A673 (cell line): ENCODE data around the gene MPC1. TPM values are rescaled to one million over a fixed set of nuclear protein-coding genes. Genes with fewer than 3 reads are reported as not detected.

Experiments used
- BruUV-seq: library from RNA; stranded (reverse); fragments of 400-500 nt; replicated peaks from 2 replicates; lab custom pipeline; 2021; lab: Mats Ljungman, UMichigan
- CTCF ChIA-PET: fragments of 300-600 bp; sonication (Branson Sonifier 250); formaldehyde crosslinking; loops from one replicate; lab custom pipeline; 2022; ENCODE audit warnings: antibody characterized with exemption; lab: Charles Lee
- POLR2A ChIA-PET: fragments of 300-600 bp; sonication (Branson Sonifier 250); formaldehyde crosslinking; loops from one replicate; lab custom pipeline; 2022; ENCODE audit warnings: antibody characterized with exemption; ENCODE audit not compliant: low non-redundant PET; lab: Charles Lee
- DNase-seq: peaks from one replicate; pipeline ENCODE4 v3.0.0-alpha.2; 2015; ENCODE audit warnings: low spot score
- H3K27ac ChIP-seq: fragments of 200-600 bp; sonication (generic); 2 replicates; pipeline ENCODE4 v1.5.1; 2016; ENCODE audit warnings: mixed run types, low read depth, mild to moderate bottlenecking, mixed read lengths, antibody characterized with exemption, low read length; ENCODE audit not compliant: poor library complexity, severe bottlenecking
- H3K27me3 ChIP-seq: fragments of 200-600 bp; sonication (generic); replicated peaks from 2 replicates; pipeline ENCODE4 v1.6.1; 2017; ENCODE audit warnings: mixed run types, low read depth, mild to moderate bottlenecking, mixed read lengths, antibody characterized with exemption, low read length; ENCODE audit not compliant: insufficient read depth, poor library complexity
- H3K36me3 ChIP-seq: fragments of 200-600 bp; sonication (generic); 2 replicates; pipeline ENCODE4 v1.6.1; 2016; ENCODE audit warnings: mixed run types, mild to moderate bottlenecking, mixed read lengths, antibody characterized with exemption, low read length; ENCODE audit not compliant: insufficient read depth, poor library complexity, severe bottlenecking
- H3K4me1 ChIP-seq: fragments of 200-600 bp; sonication (generic); 2 replicates; pipeline ENCODE4 v1.6.1; 2017; ENCODE audit warnings: mixed run types, mild to moderate bottlenecking, mixed read lengths, antibody characterized with exemption, low read length; ENCODE audit not compliant: insufficient read depth, poor library complexity, severe bottlenecking
- H3K4me3 ChIP-seq: fragments of 200-600 bp; sonication (generic); 2 replicates; pipeline ENCODE4 v1.5.1; 2016; ENCODE audit warnings: low read depth, mixed run types, mild to moderate bottlenecking, mixed read lengths, low read length; ENCODE audit not compliant: poor library complexity, severe bottlenecking
- H3K9me3 ChIP-seq: fragments of 200-600 bp; sonication (generic); 2 replicates; pipeline ENCODE4 v1.6.1; 2016; ENCODE audit warnings: mixed run types, low read depth, mild to moderate bottlenecking, mixed read lengths, antibody characterized with exemption, low read length; ENCODE audit not compliant: poor library complexity, severe bottlenecking
- EZH2 ChIP-seq: fragments of 200-600 bp; sonication (generic); IDR thresholded peaks from 2 replicates; pipeline ENCODE4 v1.6.1; 2017; ENCODE audit warnings: borderline replicate concordance, low read depth, mild to moderate bottlenecking, mixed read lengths, antibody characterized with exemption, low read length; ENCODE audit not compliant: poor library complexity, severe bottlenecking
- intact Hi-C: fragments of 100-400 bp; cut with micrococcal nuclease; formaldehyde crosslinking; loops from one replicate; pipeline ENCODE4 v1.10.0; 2022; ENCODE audit not compliant: unreplicated experiment
- total RNA-seq: library from RNA; stranded (reverse); gene quantifications from 2 replicates; pipeline ENCODE4 v1.2.3, GENCODE V29; 2021
- TF ChIP-seq, protein P1 (sequence below): fragments of 300-800, 200-600 bp; sonication (generic); conservative IDR thresholded peaks from 2 replicates; pipeline ENCODE4 v1.5.1; 2017; ENCODE audit warnings: low read depth, mild to moderate bottlenecking, antibody characterized with exemption, low read length, moderate library complexity, mixed read lengths

MPC1 gene
- total RNA-seq, 1 experiment from 2014 or later, result 35.9 TPM

DNA sequence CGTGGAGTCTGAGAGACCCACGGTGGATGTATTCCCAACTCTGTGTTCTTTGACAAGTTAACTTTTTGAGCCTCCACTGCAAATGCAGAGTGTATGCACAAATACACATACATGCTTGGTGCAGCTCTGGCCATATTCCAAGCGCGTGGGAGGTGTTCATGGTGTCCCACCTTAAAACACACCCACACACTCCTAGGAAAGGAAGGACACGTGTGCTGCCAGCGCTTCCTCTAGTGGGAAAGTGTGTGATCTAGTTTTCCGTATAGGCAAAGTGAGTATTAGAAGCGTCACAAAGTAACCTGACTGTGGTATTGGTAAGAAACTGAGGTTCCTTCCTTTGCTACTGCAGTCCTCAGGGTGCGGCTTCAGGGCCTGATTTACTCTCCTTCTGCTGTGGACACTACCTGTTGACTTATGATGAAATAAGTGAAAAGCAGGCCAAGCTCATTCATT lies 36.0 kb upstream of the MPC1 start:
- Histone ChIP-seq H3K36me3 (no peaks in the 10 kb centered on the region), H3K4me1 (no peaks in the 10 kb centered on the region), H3K27ac (no peak overlapping the region), H3K9me3 (no peaks in the 10 kb centered on the region), H3K4me3 (no peak overlapping the region), H3K27me3 (no peaks in the 10 kb centered on the region)
- no peak for DNase-seq
- TF ChIP-seq, protein P1, sequence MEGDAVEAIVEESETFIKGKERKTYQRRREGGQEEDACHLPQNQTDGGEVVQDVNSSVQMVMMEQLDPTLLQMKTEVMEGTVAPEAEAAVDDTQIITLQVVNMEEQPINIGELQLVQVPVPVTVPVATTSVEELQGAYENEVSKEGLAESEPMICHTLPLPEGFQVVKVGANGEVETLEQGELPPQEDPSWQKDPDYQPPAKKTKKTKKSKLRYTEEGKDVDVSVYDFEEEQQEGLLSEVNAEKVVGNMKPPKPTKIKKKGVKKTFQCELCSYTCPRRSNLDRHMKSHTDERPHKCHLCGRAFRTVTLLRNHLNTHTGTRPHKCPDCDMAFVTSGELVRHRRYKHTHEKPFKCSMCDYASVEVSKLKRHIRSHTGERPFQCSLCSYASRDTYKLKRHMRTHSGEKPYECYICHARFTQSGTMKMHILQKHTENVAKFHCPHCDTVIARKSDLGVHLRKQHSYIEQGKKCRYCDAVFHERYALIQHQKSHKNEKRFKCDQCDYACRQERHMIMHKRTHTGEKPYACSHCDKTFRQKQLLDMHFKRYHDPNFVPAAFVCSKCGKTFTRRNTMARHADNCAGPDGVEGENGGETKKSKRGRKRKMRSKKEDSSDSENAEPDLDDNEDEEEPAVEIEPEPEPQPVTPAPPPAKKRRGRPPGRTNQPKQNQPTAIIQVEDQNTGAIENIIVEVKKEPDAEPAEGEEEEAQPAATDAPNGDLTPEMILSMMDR, result no peak
- TF ChIP-seq EZH2, result no peak
- POLR2A ChIA-PET, result no interaction called here
- no TSS peak for BruUV-seq
- CTCF ChIA-PET, result no interaction called here
- intact Hi-C loops, result no loop called here

DNA sequence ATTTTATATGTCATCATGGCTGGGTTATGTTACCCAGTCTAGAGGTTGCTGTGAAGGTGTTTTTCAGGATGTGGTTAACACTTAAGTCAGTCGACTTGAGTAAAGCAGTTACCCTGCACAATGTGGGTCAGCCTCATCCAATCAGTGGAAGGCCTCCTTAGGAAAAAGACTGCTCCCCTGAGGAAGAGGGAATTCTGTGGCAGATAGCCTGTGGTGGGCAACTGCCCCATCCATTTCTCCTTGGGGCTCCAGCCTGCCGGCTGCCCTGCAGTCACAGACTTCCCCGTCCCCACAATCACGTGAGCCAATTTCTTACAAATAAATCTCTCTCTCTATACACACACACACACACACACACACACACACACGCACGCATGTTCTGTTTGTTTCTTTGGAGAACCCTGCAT lies 34.5 kb upstream of the MPC1 start:
- H3K27ac ChIP-seq, result no peak overlapping the region
- DNase-seq, result no peak
- no TSS peak for BruUV-seq
- intact Hi-C loops, result no loop called here
- no peaks in the 10 kb centered on the region for H3K36me3 ChIP-seq
- H3K4me1 ChIP-seq, result no peaks in the 10 kb centered on the region
- H3K4me3 ChIP-seq, result no peak overlapping the region
- no peaks in the 10 kb centered on the region for H3K27me3 ChIP-seq
- CTCF ChIA-PET, result no interaction called here
- TF ChIP-seq, protein P1, result no peak
- no peak for TF ChIP-seq EZH2
- no peaks in the 10 kb centered on the region for H3K9me3 ChIP-seq
- POLR2A ChIA-PET, result no interaction called here

DNA sequence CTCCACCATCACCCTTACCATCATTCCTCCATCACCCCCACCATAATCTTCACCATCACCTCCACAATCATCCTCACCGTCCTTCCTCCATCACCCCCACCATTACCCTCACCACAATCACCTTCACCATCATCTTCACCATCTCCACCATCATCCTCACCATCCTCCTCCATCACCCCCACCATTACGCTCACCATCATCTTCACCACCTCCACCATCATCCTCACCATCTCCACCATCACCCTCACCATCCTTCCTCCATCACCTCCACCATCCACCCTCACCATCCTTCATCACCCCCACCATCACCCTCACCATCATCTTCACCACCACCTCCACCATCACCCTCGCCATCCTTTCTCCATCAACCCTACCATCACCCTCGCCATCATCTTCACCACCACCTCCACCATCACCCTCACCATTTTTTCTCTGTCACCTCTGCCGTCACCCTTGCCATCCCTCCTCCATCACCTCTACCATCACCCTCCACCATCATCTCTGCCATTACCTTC lies 33.1 kb upstream of the MPC1 start:
- Histone ChIP-seq H3K27me3 (no peaks in the 10 kb centered on the region), H3K9me3 (no peaks in the 10 kb centered on the region), H3K36me3 (no peaks in the 10 kb centered on the region), H3K4me1 (no peaks in the 10 kb centered on the region), H3K4me3 (no peak overlapping the region), H3K27ac (no peak overlapping the region)
- ChIA-PET CTCF (no interaction called here), POLR2A (no interaction called here)
- no peak for DNase-seq
- no TSS peak for BruUV-seq
- intact Hi-C loops, result no loop called here
- TF ChIP-seq EZH2, result no peak
- TF ChIP-seq, protein P1, result no peak
